SK-N-SH treated with all-trans-retinoic acid at 6 μM for 48 hours (cell line): ENCODE results near the gene XCL1.
"Not testable (repeated sequence)": the region's sequence is repeated elsewhere in the genome, so short reads cannot be mapped to it uniquely, and the experiment has no call there.

Source experiments
- ATAC-seq: fragments of 200-7000 bp; cut with Tn5 transposase; 3 replicates; pipeline ENCODE4 v1.9.1; 2020; ENCODE audit warnings: mild to moderate bottlenecking, moderate library complexity
- ARNTL ChIP-seq: fragments of 450-650 bp; formaldehyde crosslinking; IDR thresholded peaks from 2 replicates; pipeline ENCODE4 v1.5.0; 2020; ENCODE audit warnings: low read depth, mild to moderate bottlenecking, moderate library complexity, borderline replicate concordance
- BACH2 ChIP-seq: fragments of 250-450 bp; sonication (Bioruptor Pico); IDR thresholded peaks from 2 replicates; pipeline ENCODE4 v1.9.0; 2021; ENCODE audit warnings: mild to moderate bottlenecking, borderline replicate concordance
- CSDC2 ChIP-seq: fragments of 250-450 bp; sonication (Bioruptor Pico); IDR thresholded peaks from 2 replicates; pipeline ENCODE4 v1.5.0; 2020; ENCODE audit warnings: mild to moderate bottlenecking, moderate library complexity
- ESRRG ChIP-seq: fragments of 250-450 bp; sonication (Bioruptor Pico); IDR thresholded peaks from 2 replicates; pipeline ENCODE4 v1.6.1; 2021; ENCODE audit warnings: mild to moderate bottlenecking
- GLIS3 ChIP-seq: fragments of 250-450 bp; sonication (Bioruptor Pico); IDR thresholded peaks from 2 replicates; pipeline ENCODE4 v1.5.0; 2020; ENCODE audit warnings: mild to moderate bottlenecking, moderate library complexity
- ISL1 ChIP-seq: fragments of 250-450 bp; sonication (Bioruptor Pico); IDR thresholded peaks from 2 replicates; pipeline ENCODE4 v2.1.2; 2022; ENCODE audit warnings: mild to moderate bottlenecking, moderate library complexity
- OSR1 ChIP-seq: fragments of 250-450 bp; sonication (Bioruptor Pico); IDR thresholded peaks from 2 replicates; pipeline ENCODE4 v1.8.0; 2022; ENCODE audit warnings: moderate library complexity, mild to moderate bottlenecking, inconsistent platforms
- SNAI2 ChIP-seq: fragments of 250-450 bp; sonication (Bioruptor Pico); IDR thresholded peaks from 2 replicates; pipeline ENCODE4 v1.5.0; 2020; ENCODE audit warnings: mild to moderate bottlenecking, moderate library complexity
- TCF4 ChIP-seq: fragments of 250-450 bp; sonication (Bioruptor Pico); IDR thresholded peaks from 2 replicates; pipeline ENCODE4 v1.8.0; 2021; ENCODE audit warnings: mild to moderate bottlenecking, moderate library complexity, borderline replicate concordance
- TOX ChIP-seq: fragments of 250-450 bp; sonication (Bioruptor Pico); IDR thresholded peaks from 2 replicates; pipeline ENCODE4 v1.8.0; 2021; ENCODE audit warnings: mild to moderate bottlenecking, moderate library complexity, borderline replicate concordance
- TSHZ2 ChIP-seq: fragments of 250-450 bp; sonication (Bioruptor Pico); IDR thresholded peaks from 2 replicates; pipeline ENCODE4 v1.5.0; 2020; ENCODE audit warnings: mild to moderate bottlenecking, moderate library complexity
- ZC3H10 ChIP-seq: fragments of 250-450 bp; sonication (Bioruptor Pico); IDR thresholded peaks from 2 replicates; pipeline ENCODE4 v1.5.1; 2021; ENCODE audit warnings: mild to moderate bottlenecking, moderate library complexity
- ZFP3 ChIP-seq: fragments of 250-450 bp; sonication (Bioruptor Pico); IDR thresholded peaks from 2 replicates; pipeline ENCODE4 v1.5.0; 2020; ENCODE audit warnings: mild to moderate bottlenecking, moderate library complexity
- ZFP30 ChIP-seq: fragments of 450-650 bp; formaldehyde crosslinking; IDR thresholded peaks from 2 replicates; pipeline ENCODE4 v1.5.0; 2022; ENCODE audit warnings: mild to moderate bottlenecking, moderate library complexity
- ZNF565 ChIP-seq: fragments of 450-650 bp; formaldehyde crosslinking; conservative IDR thresholded peaks from 2 replicates; pipeline ENCODE4 v1.5.0; 2020; ENCODE audit warnings: low read depth, mild to moderate bottlenecking, moderate library complexity
- ZNF70 ChIP-seq: fragments of 450-650 bp; formaldehyde crosslinking; IDR thresholded peaks from 2 replicates; pipeline ENCODE4 v1.5.0; 2020; ENCODE audit warnings: mild to moderate bottlenecking, moderate library complexity
- ZNF8 ChIP-seq: fragments of 450-650 bp; formaldehyde crosslinking; IDR thresholded peaks from 2 replicates; pipeline ENCODE4 v1.5.0; 2020; ENCODE audit warnings: mild to moderate bottlenecking, moderate library complexity
- TF ChIP-seq, protein P1 (sequence below): fragments of 250-450 bp; sonication (Bioruptor Pico); IDR thresholded peaks from 2 replicates; pipeline ENCODE4 v1.5.1; 2021; ENCODE audit warnings: mild to moderate bottlenecking, moderate library complexity
- TF ChIP-seq, protein P2 (sequence below): fragments of 250-450 bp; sonication (Bioruptor Pico); IDR thresholded peaks from 2 replicates; pipeline ENCODE4 v1.8.0; 2020; ENCODE audit warnings: mild to moderate bottlenecking, moderate library complexity, borderline replicate concordance
- TF ChIP-seq, protein P3 (sequence below): fragments of 250-450 bp; sonication (Bioruptor Pico); IDR thresholded peaks from 2 replicates; pipeline ENCODE4 v1.8.0; 2021; ENCODE audit warnings: low read depth, mild to moderate bottlenecking, moderate library complexity, borderline replicate concordance

XCL1 gene

GRCh38 chr1:168576245-168576688 is at the start of gene XCL1:
Gene XCL1, plus strand, starts transcription at chr1:168576605. Its CDS starts 33 bp downstream, at chr1:168576638.
- ATAC-seq = not testable (repeated sequence)

DNA sequence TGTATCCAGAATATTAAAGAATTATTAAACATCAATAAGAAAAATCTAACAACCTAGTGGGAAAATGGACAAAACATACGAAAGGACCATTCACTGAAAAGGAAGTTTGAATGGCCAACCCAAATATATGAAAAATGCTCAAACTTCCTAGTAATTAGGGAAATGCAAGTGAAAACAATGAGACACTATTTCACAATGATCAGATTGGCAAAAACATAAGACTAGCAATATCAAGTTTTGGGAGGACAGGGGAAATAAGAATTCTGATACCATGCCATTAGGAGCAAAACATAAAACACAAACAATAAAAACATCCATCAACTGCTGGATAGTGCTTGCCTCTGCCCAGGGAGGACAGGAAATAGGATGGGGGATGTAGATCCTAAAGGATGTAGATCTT is 46.9 kb upstream of the XCL1 start:
- ATAC-seq = no peak
- TF ChIP-seq ZFP30 (CRISPR knock-in tag) (no peak), CSDC2 (CRISPR knock-in tag) (no peak), ESRRG (CRISPR knock-in tag) (no peak), ZC3H10 (CRISPR knock-in tag) (no peak), BACH2 (no peak), ZFP3 (no peak), TSHZ2 (CRISPR knock-in tag) (no peak)
- TF ChIP-seq, protein P1, sequence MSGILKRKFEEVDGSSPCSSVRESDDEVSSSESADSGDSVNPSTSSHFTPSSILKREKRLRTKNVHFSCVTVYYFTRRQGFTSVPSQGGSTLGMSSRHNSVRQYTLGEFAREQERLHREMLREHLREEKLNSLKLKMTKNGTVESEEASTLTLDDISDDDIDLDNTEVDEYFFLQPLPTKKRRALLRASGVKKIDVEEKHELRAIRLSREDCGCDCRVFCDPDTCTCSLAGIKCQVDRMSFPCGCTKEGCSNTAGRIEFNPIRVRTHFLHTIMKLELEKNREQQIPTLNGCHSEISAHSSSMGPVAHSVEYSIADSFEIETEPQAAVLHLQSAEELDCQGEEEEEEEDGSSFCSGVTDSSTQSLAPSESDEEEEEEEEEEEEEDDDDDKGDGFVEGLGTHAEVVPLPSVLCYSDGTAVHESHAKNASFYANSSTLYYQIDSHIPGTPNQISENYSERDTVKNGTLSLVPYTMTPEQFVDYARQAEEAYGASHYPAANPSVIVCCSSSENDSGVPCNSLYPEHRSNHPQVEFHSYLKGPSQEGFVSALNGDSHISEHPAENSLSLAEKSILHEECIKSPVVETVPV (CRISPR knock-in tag) = no peak

DNA sequence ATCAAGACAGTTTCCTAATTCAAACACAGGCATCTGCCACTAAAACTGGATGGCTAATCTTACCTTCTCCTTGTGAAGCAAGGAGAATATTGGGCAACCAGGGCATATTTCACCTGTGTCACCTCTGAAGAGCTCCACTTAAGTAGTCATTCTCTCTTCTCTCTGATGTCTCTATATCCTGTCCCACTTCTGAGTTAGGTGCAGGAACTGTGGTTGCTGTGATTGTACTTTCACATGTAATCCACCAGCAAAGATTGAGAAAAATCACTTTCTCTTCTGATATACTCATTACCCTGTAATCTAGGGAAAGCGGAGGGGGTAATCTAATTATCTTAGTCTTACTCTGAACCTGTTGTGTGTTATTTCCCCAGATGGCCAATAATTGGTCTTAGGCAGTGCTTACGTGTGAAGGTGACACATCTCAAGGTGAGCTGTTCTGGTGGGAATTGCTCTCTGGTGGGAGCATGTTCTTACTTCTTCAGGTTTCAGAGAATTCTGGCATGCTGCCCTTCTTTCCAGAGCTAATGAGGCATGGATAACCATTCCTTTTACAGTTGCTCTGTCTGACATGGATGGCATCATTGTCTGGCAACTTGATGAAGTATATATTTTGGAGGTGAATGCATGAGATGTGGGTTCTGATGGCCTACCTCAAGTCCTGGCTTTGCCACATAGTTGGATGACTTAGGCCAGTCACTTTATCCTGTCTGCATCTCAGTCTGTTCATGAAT is 44.6 kb upstream of the XCL1 start:
- TF ChIP-seq ISL1 (CRISPR knock-in tag) (no peak), ZNF565 (CRISPR knock-in tag) (no peak), ZFP3 (no peak), BACH2 (no peak), OSR1 (CRISPR knock-in tag) (no peak), ARNTL (CRISPR knock-in tag) (no peak), TSHZ2 (CRISPR knock-in tag) (no peak), ZNF8 (CRISPR knock-in tag) (no peak)
- TF ChIP-seq, protein P2, sequence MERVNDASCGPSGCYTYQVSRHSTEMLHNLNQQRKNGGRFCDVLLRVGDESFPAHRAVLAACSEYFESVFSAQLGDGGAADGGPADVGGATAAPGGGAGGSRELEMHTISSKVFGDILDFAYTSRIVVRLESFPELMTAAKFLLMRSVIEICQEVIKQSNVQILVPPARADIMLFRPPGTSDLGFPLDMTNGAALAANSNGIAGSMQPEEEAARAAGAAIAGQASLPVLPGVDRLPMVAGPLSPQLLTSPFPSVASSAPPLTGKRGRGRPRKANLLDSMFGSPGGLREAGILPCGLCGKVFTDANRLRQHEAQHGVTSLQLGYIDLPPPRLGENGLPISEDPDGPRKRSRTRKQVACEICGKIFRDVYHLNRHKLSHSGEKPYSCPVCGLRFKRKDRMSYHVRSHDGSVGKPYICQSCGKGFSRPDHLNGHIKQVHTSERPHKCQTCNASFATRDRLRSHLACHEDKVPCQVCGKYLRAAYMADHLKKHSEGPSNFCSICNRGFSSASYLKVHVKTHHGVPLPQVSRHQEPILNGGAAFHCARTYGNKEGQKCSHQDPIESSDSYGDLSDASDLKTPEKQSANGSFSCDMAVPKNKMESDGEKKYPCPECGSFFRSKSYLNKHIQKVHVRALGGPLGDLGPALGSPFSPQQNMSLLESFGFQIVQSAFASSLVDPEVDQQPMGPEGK = no peak
- no peak for ATAC-seq

DNA sequence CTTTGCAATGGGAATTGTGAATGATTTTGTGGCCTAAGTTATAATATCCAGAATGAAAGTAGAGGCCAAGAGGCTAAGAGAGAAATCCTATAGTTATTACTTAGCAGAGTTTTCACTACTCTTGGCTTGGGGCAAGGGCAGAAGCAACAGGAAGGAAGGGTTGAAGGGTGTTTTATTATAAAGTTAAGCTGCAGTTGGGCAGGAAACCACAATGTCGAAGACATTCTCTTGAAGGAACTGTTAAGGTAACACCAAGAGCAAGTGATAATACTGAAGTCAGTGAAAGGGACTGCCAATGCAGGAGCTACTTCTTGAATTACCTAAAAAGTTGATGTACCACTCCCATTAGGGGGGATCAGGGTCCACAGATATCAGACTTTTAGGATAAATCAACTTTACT is 40.9 kb upstream of the XCL1 start:
- no peak for ATAC-seq
- TF ChIP-seq, protein P3, sequence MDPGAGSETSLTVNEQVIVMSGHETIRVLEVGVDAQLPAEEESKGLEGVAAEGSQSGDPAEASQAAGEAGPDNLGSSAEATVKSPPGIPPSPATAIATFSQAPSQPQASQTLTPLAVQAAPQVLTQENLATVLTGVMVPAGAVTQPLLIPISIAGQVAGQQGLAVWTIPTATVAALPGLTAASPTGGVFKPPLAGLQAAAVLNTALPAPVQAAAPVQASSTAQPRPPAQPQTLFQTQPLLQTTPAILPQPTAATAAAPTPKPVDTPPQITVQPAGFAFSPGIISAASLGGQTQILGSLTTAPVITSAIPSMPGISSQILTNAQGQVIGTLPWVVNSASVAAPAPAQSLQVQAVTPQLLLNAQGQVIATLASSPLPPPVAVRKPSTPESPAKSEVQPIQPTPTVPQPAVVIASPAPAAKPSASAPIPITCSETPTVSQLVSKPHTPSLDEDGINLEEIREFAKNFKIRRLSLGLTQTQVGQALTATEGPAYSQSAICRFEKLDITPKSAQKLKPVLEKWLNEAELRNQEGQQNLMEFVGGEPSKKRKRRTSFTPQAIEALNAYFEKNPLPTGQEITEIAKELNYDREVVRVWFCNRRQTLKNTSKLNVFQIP (CRISPR knock-in tag) = no peak
- TF ChIP-seq BACH2 = no peak
- no peak for TF ChIP-seq TSHZ2 (CRISPR knock-in tag)
- TF ChIP-seq GLIS3 = no peak
- no peak for TF ChIP-seq OSR1 (CRISPR knock-in tag)
- TF ChIP-seq ZC3H10 (CRISPR knock-in tag) = no peak
- TF ChIP-seq ZNF8 (CRISPR knock-in tag) = no peak
- TF ChIP-seq TCF4 (CRISPR knock-in tag) = no peak
- TF ChIP-seq ARNTL (CRISPR knock-in tag) = no peak
- TF ChIP-seq ZNF70 (CRISPR knock-in tag) = no peak
- TF ChIP-seq, protein P1 (CRISPR knock-in tag) = no peak
- no peak for TF ChIP-seq CSDC2 (CRISPR knock-in tag)
- no peak for TF ChIP-seq SNAI2 (CRISPR knock-in tag)
- no peak for TF ChIP-seq TOX (CRISPR knock-in tag)
